GM12891 (cell line): ENCODE results near the gene AVPR1B.

Experiments used
- PAX5 ChIP-seq: IDR thresholded peaks from 2 replicates; pipeline ENCODE4 v1.6.1; 2011; ENCODE audit warnings: low read length, moderate library complexity, mild to moderate bottlenecking; ENCODE audit not compliant: insufficient read depth, severe bottlenecking
- POLR2A ChIP-seq: IDR thresholded peaks from 2 replicates; pipeline ENCODE4 v1.6.1; 2011; ENCODE audit warnings: low read depth, low read length, control low read depth
- POLR2AphosphoS5 ChIP-seq: IDR thresholded peaks from 2 replicates; pipeline ENCODE4 v1.6.1; 2011; ENCODE audit warnings: low read depth, low read length, control low read depth
- POU2F2 ChIP-seq: IDR thresholded peaks from 2 replicates; pipeline ENCODE4 v1.6.1; 2011; ENCODE audit warnings: low read depth, mild to moderate bottlenecking, control low read depth, low read length, moderate library complexity
- TAF1 ChIP-seq: IDR thresholded peaks from 2 replicates; pipeline ENCODE4 v1.6.1; 2011; ENCODE audit warnings: low read depth, low read length, control low read depth

DNA sequence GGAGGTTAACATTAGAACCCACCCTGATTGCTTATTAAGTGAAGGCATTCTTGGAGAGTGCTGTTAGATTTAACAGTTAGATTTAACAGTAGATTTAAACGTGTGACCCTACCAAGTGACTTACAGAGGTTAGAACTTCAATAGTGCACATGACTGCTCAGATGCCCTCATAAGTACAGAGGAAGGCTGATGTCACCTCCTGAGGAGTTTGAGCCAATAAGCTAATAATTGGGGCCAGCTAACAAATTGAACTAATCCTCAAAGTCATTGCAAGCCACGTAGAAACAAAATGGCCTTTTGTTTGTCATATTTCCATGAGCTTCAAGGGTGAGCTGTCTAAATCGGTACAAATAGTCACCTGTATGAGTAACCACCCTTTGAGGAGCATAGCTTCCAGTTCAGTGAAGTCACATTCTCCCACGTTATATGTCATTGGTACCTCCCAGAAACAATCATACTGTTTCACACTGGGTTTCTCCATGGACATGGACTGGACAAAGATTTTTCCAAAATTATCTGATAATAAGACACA lies 11.7 kb downstream of the AVPR1B start:
- TF ChIP-seq TAF1, result no peak
- TF ChIP-seq POLR2A, result no peak
- no peak for TF ChIP-seq POU2F2
- no peak for TF ChIP-seq POLR2AphosphoS5
- no peak for TF ChIP-seq PAX5
